Measurements from ENCODE around the gene MAGOHB.

- TF ChIP-seq YY1 (IDR thresholded peaks at IDR 0.05; ENCODE audit: low read depth) = no peak
- no peak for TF ChIP-seq EP300 (IDR thresholded peaks at IDR 0.05; ENCODE audit: borderline replicate concordance)
- TF ChIP-seq EGR1 (IDR thresholded peaks at IDR 0.05) = no peak
- no peak for TF ChIP-seq TEAD4 (IDR thresholded peaks at IDR 0.05)
- no peak for TF ChIP-seq REST (IDR thresholded peaks at IDR 0.05; ENCODE audit: low read depth)
- TF ChIP-seq TAF1 (IDR thresholded peaks at IDR 0.05; ENCODE audit: low read depth) = no peak
- TF ChIP-seq CREB1 (IDR thresholded peaks at IDR 0.05; ENCODE audit: low read depth) = no peak
- TF ChIP-seq RAD21 (IDR thresholded peaks at IDR 0.05; ENCODE audit: low read depth) = no peak
- TF ChIP-seq NFIC (IDR thresholded peaks at IDR 0.05) = no peak
These were observed 443 bp downstream of the MAGOHB start for GRCh38 chr12:10612984-10613348.
